NCI-H1436 (cell line): ENCODE measurements around the gene CTXND1.

Experiments
- DNase-seq: peaks from one replicate; lab custom pipeline; 2025; lab: John Stamatoyannopoulos, UW

The CTXND1 gene

GRCh38 chr15:80180986-80181385 is 71.0 kb downstream of the CTXND1 start:
- no peak for DNase-seq

- no peak for DNase-seq
These were observed 71.5 kb downstream of the CTXND1 start for GRCh38 chr15:80180468-80180867.

- DNase-seq = no peak
These were observed 72.1 kb downstream of the CTXND1 start for GRCh38 chr15:80179935-80180334.

- DNase-seq = no peak
These were observed 72.8 kb downstream of the CTXND1 start for GRCh38 chr15:80179025-80179759.

GRCh38 chr15:80177156-80177555 is 74.9 kb downstream of the CTXND1 start:
- no peak for DNase-seq

GRCh38 chr15:80176443-80176842 is 75.6 kb downstream of the CTXND1 start:
- DNase-seq = no peak

GRCh38 chr15:80175436-80175835 is 76.6 kb downstream of the CTXND1 start:
- DNase-seq = no peak

- no peak for DNase-seq
These were observed 77.8 kb downstream of the CTXND1 start for GRCh38 chr15:80174017-80174746.

GRCh38 chr15:80173022-80173759 is 78.8 kb downstream of the CTXND1 start:
- peak; percentile 65 for DNase-seq

- no peak for DNase-seq
These were observed 79.6 kb downstream of the CTXND1 start for GRCh38 chr15:80172401-80172800.

- DNase-seq = no peak
These were observed 80.2 kb downstream of the CTXND1 start for GRCh38 chr15:80171787-80172186.

GRCh38 chr15:80170596-80170995 is 81.4 kb downstream of the CTXND1 start:
- no peak for DNase-seq

GRCh38 chr15:80169768-80170357 is 82.2 kb downstream of the CTXND1 start:
- no peak for DNase-seq

- DNase-seq = no peak
These were observed 83.6 kb downstream of the CTXND1 start for GRCh38 chr15:80168421-80168820.

- no peak for DNase-seq
These were observed 84.1 kb downstream of the CTXND1 start for GRCh38 chr15:80167936-80168335.

GRCh38 chr15:80163897-80164296 is 88.1 kb downstream of the CTXND1 start:
- DNase-seq = no peak

- no peak for DNase-seq
These were observed 88.8 kb downstream of the CTXND1 start for GRCh38 chr15:80163217-80163616.

GRCh38 chr15:80162059-80162554 is 89.9 kb downstream of the CTXND1 start:
- no peak for DNase-seq

GRCh38 chr15:80161468-80162016 is 90.5 kb downstream of the CTXND1 start:
- DNase-seq = no peak

- DNase-seq = no peak
These were observed 91.3 kb downstream of the CTXND1 start for GRCh38 chr15:80160570-80161156.

GRCh38 chr15:80159811-80160569 is 92.0 kb downstream of the CTXND1 start:
- no peak for DNase-seq
